Measurements from ENCODE around the gene ST7L. TPM values are rescaled to one million over a fixed set of nuclear protein-coding genes. Genes with fewer than 3 reads are reported as not detected.
"Not testable (repeated sequence)": the region's sequence is repeated elsewhere in the genome, so short reads cannot be mapped to it uniquely, and the experiment has no call there.

The ST7L gene
- total RNA-seq, 1 donor from 2014 or later, result 14.8 TPM

GRCh38 chr1:112625696-112626095 is 6.8 kb upstream of the ST7L start:
- TF ChIP-seq CTCF (IDR thresholded peaks at IDR 0.05; ENCODE audit: insufficient read depth, low read depth, low read length) (no peak), EZH2 (IDR thresholded peaks at IDR 0.05; ENCODE audit: insufficient read depth, low read length) (no peak)
- Histone ChIP-seq H4K20me1 (ENCODE audit: insufficient read depth, low read length) (peaks cover 75% of the 10 kb centered on the region), H3K9ac (ENCODE audit: low read length) (no peak overlapping the region), H3K9me3 (ENCODE audit: insufficient read depth, low read depth, low read length) (no peaks in the 10 kb centered on the region), H3K79me2 (ENCODE audit: insufficient read depth, low read length) (peaks cover 93% of the 10 kb centered on the region), H2AFZ (ENCODE audit: low read depth, low read length) (no peak overlapping the region), H3K36me3 (ENCODE audit: insufficient read depth, low read length) (no peaks in the 10 kb centered on the region), H3K4me3 (ENCODE audit: insufficient read depth, low read depth, low read length) (no peak overlapping the region), H3K27me3 (ENCODE audit: insufficient read depth, low read length) (no peaks in the 10 kb centered on the region), H3K4me1 (ENCODE audit: insufficient read depth, low read length) (peaks cover 11% of the 10 kb centered on the region), H3K4me2 (ENCODE audit: low read length) (no peak overlapping the region), H3K27ac (ENCODE audit: low read depth, low read length) (no peak overlapping the region)
- no peak for DNase-seq (ENCODE audit: low read depth)
- H3K4me1 Mint-ChIP-seq (ENCODE audit: low read depth, unreplicated experiment), result peaks cover 20% of the 10 kb centered on the region
- FAIRE-seq, result no peak
- H3K36me3 Mint-ChIP-seq (ENCODE audit: low read depth, unreplicated experiment), result peaks cover 8% of the 10 kb centered on the region
- H3K9me3 Mint-ChIP-seq (ENCODE audit: unreplicated experiment), result no peaks in the 10 kb centered on the region
- H3K27ac Mint-ChIP-seq (ENCODE audit: unreplicated experiment), result peak overlapping the region; percentile 1
- H3K4me3 Mint-ChIP-seq (ENCODE audit: unreplicated experiment), result peak overlapping the region; percentile 56
- H3K27me3 Mint-ChIP-seq (ENCODE audit: low read depth, unreplicated experiment), result no peaks in the 10 kb centered on the region

GRCh38 chr1:112624493-112624892 is 5.6 kb upstream of the ST7L start:
- peaks cover 12% of the 10 kb centered on the region for H3K4me1 ChIP-seq (ENCODE audit: insufficient read depth, low read length)
- not testable (repeated sequence) for H3K4me3 ChIP-seq (ENCODE audit: insufficient read depth, low read depth, low read length); H3K4me2 ChIP-seq (ENCODE audit: low read length); H3K27me3 Mint-ChIP-seq (ENCODE audit: low read depth, unreplicated experiment); H3K9ac ChIP-seq (ENCODE audit: low read length); H3K9me3 ChIP-seq (ENCODE audit: insufficient read depth, low read depth, low read length); H3K36me3 ChIP-seq (ENCODE audit: insufficient read depth, low read length); H3K27ac ChIP-seq (ENCODE audit: low read depth, low read length); DNase-seq (ENCODE audit: low read depth); H3K4me3 Mint-ChIP-seq (ENCODE audit: unreplicated experiment); H3K36me3 Mint-ChIP-seq (ENCODE audit: low read depth, unreplicated experiment); H3K27me3 ChIP-seq (ENCODE audit: insufficient read depth, low read length); H2AFZ ChIP-seq (ENCODE audit: low read depth, low read length); FAIRE-seq; H3K9me3 Mint-ChIP-seq (ENCODE audit: unreplicated experiment)
- peaks cover 70% of the 10 kb centered on the region for H4K20me1 ChIP-seq (ENCODE audit: insufficient read depth, low read length)
- H3K27ac Mint-ChIP-seq (ENCODE audit: unreplicated experiment), result peak overlapping the region; percentile 67
- peaks cover 20% of the 10 kb centered on the region for H3K4me1 Mint-ChIP-seq (ENCODE audit: low read depth, unreplicated experiment)
- H3K79me2 ChIP-seq (ENCODE audit: insufficient read depth, low read length), result peaks cover 94% of the 10 kb centered on the region

- no peaks in the 10 kb centered on the region for H3K27me3 Mint-ChIP-seq (ENCODE audit: low read depth, unreplicated experiment)
- Histone ChIP-seq H4K20me1 (ENCODE audit: insufficient read depth, low read length) (peaks cover 29% of the 10 kb centered on the region), H3K79me2 (ENCODE audit: insufficient read depth, low read length) (peaks cover 90% of the 10 kb centered on the region), H2AFZ (ENCODE audit: low read depth, low read length) (no peak overlapping the region), H3K27me3 (ENCODE audit: insufficient read depth, low read length) (no peaks in the 10 kb centered on the region), H3K27ac (ENCODE audit: low read depth, low read length) (peak overlapping the region; percentile 98), H3K9me3 (ENCODE audit: insufficient read depth, low read depth, low read length) (no peaks in the 10 kb centered on the region), H3K9ac (ENCODE audit: low read length) (peak overlapping the region; percentile 99), H3K4me1 (ENCODE audit: insufficient read depth, low read length) (peaks cover 9% of the 10 kb centered on the region), H3K36me3 (ENCODE audit: insufficient read depth, low read length) (no peaks in the 10 kb centered on the region), H3K4me2 (ENCODE audit: low read length) (peak overlapping the region; percentile 96), H3K4me3 (ENCODE audit: insufficient read depth, low read depth, low read length) (peak overlapping the region; percentile 98)
- H3K9me3 Mint-ChIP-seq (ENCODE audit: unreplicated experiment), result no peaks in the 10 kb centered on the region
- DNase-seq (ENCODE audit: low read depth), result no peak
- H3K4me1 Mint-ChIP-seq (ENCODE audit: low read depth, unreplicated experiment), result peaks cover 7% of the 10 kb centered on the region
- no peak for FAIRE-seq
- H3K4me3 Mint-ChIP-seq (ENCODE audit: unreplicated experiment), result peak overlapping the region; percentile 100
- H3K36me3 Mint-ChIP-seq (ENCODE audit: low read depth, unreplicated experiment), result peaks cover 2% of the 10 kb centered on the region
- TF ChIP-seq CTCF (IDR thresholded peaks at IDR 0.05; ENCODE audit: insufficient read depth, low read depth, low read length) (no peak), EZH2 (IDR thresholded peaks at IDR 0.05; ENCODE audit: insufficient read depth, low read length) (no peak)
- H3K27ac Mint-ChIP-seq (ENCODE audit: unreplicated experiment), result peak overlapping the region; percentile 100
Observed at GRCh38 chr1:112620377-112620695, 1.4 kb upstream of the ST7L start.

Measured in astrocyte (in vitro differentiated cells and primary cell).